GM21381 (cell line): ENCODE data around the gene CHRNA9.
"Not testable (repeated sequence)": the region's sequence is repeated elsewhere in the genome, so short reads cannot be mapped to it uniquely, and the experiment has no call there.

Source experiments
- ATAC-seq: cut with Tn5 transposase; IDR thresholded peaks from one replicate; pipeline ENCODE4 v1.9.1; 2021; ENCODE audit warnings: mild to moderate bottlenecking, moderate library complexity; ENCODE audit not compliant: unreplicated experiment

The CHRNA9 gene

GRCh38 chr4:40334591-40335524 lies at the start of gene CHRNA9:
Gene CHRNA9 (plus strand): TSS chr4:40335333. CDS start chr4:40335468, 135 bp downstream.
- no peak for ATAC-seq

GRCh38 chr4:40285692-40286091 lies 49.4 kb upstream of the CHRNA9 start:
- no peak for ATAC-seq

DNA sequence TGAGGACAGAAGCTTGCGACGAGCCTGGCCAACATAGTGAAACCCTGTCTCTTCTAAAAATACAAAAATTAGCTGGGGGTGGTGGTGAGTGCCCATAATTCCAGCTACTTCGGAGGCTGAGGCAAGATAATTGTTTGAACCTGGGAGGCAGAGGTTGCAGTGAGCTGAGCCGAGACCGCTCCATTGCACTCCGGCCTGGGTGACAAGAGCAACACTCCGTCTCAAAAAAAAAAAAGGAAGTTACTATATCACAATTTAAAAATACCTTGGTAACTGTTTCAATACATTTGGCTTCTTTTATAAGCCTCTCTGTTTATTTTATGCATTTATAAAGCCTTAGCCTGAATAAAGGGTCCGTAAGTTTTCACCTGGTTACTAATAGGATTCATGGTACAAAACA lies 46.6 kb upstream of the CHRNA9 start:
- no peak for ATAC-seq

GRCh38 chr4:40289366-40290188 lies 45.6 kb upstream of the CHRNA9 start:
- ATAC-seq: no peak

GRCh38 chr4:40290611-40291186 lies 44.4 kb upstream of the CHRNA9 start:
- not testable (repeated sequence) for ATAC-seq

DNA sequence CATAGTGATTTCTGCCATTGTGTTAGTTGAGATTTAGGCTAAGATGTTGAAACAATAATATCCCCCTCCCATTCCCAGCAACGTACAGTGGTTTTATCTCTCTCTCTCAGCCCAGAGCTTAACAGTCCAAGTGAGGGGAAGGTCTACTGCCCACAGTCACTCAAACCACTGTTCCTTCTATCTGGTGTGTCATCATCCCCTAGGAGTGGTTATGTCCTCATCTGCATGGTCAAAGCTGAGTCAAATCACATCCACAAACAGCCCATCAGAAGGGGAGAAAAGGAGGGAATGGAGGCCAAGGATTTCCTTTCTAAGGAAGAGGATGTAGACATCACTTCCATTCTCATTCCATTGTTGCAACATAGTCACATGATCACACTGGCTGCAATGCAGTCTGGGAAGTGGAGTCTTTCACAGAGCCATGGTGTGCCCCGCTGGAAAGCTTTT lies 42.8 kb upstream of the CHRNA9 start:
- no peak for ATAC-seq

- ATAC-seq: no peak
These were observed 40.8 kb upstream of the CHRNA9 start for GRCh38 chr4:40294339-40294738.

DNA sequence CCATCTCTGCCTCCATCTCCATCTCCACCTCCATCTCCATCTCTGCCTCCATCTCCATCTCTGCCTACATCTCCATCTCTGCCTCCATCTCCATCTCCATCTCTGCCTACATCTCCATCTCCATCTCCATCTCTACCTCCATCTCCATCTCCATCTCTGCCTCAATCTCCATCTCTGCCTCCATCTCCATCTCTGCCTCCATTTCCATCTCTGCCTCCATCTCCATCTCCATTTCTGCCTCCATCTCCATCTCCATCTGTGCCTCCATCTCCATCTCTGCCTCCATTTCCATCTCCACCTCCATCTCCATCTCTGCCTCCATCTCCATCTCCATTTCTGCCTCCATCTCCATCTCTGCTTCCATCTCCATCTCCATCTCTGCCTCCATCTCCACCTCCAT lies 40.1 kb upstream of the CHRNA9 start:
- ATAC-seq: not testable (repeated sequence)

DNA sequence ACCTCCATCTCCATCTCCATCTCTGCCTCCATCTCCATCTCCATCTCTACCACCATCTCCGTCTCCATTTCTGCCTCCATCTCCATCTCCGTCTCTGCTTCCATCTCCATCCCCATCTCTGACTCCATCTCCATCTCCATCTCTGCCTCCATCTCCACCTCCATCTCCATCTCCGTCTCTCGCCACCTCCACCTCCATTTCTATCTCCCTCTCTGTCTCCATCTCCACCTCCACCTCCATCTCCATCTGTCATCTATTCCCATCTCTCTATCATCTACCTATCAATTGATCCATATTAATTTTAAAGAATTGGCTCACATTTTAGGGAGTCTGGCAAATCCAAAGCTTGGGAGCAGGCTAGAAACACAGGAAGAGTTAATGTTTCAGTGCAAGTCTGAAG lies 39.6 kb upstream of the CHRNA9 start:
- no peak for ATAC-seq

DNA sequence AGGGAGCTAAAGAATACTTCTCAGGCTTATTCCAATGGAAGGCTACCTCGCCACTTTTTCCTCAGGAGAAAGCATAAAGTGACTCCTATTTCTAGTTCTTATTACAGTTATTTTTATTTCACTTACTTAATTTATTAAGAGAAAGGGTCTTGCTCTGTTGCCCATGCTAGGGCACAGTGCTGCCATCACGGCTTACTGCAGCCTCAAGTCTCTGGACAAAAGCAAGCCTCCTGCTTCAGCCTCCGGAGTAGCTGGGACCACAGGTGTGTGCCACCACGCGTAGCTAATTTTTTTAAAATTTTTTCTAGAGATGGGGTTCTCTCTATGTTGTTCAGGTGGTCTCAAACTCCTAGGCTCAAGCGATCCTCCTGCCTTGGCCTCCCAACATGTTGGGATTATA lies 36.0 kb upstream of the CHRNA9 start:
- no peak for ATAC-seq

DNA sequence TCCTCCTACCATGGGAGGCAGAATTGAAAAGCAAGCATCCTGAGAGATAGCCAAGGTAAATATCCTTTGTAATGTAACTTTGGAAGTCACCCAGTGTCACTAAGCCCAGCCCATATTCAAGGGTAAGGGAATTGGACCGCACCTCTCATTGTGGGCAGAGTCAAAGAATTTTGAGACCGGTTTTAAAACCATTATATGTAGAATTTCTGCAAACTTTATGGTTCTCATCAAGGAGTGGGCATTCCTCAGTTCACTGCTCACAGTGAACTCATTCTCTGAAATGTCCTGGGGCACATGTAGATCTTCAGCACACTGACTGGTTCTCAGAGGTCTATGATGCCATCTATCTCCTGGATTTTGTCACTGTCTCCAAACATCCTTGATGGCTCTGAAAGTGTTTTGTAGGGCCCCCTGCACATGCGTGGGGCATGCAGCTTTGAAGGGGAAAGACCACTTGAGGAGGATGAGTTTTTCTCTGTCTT lies 35.3 kb upstream of the CHRNA9 start:
- no peak for ATAC-seq

DNA sequence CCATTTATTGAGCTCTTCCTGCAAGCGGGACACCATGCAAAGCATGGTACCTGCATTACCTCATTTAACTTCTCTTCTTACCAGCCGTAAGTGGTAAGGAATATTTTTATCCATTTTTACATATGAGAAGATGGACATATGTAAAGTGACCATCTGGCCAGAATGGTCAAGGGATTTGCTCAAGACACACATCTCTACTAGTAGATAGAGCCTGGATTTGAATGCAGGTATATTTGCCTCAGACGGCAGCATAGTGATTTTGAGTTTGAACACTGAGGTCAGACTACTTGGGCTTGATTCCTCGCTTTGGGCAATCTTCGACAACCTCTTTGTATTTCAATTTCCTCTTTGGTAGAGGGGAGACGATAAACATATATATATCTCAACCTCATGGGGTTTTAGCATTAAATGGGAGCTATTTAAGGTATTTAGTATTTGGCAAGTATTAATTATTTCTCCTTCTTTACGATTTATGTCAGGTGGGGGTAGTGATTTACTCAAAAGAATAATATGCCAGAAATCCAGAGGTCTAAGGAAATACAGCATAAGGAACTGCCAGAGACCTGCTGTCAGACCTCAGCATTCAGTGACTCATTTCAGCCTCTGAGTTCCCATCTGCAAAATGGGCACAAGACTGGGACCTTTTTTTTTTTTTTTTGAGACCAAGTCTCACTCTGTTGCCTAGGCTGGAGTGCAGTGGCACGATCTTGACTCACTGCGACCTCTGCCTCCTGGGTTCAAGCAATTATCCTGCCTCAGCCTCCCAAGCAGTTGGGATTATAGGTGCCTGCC lies 34.6 kb upstream of the CHRNA9 start:
- ATAC-seq: no peak

GRCh38 chr4:40301603-40302002 lies 33.5 kb upstream of the CHRNA9 start:
- peak; percentile 57 for ATAC-seq

DNA sequence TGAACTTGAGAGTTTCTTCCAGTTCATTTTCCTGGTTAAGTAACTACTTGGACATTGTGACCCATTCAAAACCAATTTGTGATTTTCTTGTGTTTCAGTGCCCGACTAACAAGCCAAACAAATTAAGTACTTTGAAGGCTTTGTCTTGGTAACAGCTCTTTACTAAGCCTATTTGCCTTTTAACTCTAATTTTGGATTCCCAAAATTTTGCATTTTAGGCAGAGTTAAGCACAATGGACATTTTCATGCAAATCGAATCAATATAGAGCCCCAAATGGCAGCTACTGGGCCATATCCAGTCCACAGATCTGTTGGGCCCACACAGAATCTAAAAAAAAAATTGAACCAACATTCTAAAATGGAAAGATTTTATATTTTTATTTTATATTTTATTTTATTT lies 31.4 kb upstream of the CHRNA9 start:
- ATAC-seq: no peak

- peak; percentile 37 for ATAC-seq
These were observed 29.6 kb upstream of the CHRNA9 start for GRCh38 chr4:40305328-40306170.

- ATAC-seq: no peak
These were observed 28.9 kb upstream of the CHRNA9 start for GRCh38 chr4:40306226-40306625.

DNA sequence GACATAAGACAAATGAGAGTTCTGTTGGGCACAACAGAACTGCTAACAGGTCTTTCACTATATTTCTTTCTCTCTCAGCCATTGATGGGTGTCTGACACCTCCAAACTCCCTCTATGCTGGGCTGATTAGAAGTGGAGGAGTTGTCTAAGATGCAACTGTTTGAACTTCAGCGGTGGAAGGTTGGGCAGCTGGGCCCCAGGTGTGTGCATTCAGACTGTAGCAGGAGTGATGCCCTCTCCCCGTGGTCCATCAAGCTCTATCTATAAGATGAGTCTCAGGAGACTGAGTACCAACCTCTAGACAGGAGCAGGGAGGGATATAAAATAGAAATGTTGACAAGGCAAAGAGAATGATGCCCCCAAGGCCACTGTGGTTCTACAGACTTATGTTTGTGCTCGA lies 28.2 kb upstream of the CHRNA9 start:
- ATAC-seq: no peak

DNA sequence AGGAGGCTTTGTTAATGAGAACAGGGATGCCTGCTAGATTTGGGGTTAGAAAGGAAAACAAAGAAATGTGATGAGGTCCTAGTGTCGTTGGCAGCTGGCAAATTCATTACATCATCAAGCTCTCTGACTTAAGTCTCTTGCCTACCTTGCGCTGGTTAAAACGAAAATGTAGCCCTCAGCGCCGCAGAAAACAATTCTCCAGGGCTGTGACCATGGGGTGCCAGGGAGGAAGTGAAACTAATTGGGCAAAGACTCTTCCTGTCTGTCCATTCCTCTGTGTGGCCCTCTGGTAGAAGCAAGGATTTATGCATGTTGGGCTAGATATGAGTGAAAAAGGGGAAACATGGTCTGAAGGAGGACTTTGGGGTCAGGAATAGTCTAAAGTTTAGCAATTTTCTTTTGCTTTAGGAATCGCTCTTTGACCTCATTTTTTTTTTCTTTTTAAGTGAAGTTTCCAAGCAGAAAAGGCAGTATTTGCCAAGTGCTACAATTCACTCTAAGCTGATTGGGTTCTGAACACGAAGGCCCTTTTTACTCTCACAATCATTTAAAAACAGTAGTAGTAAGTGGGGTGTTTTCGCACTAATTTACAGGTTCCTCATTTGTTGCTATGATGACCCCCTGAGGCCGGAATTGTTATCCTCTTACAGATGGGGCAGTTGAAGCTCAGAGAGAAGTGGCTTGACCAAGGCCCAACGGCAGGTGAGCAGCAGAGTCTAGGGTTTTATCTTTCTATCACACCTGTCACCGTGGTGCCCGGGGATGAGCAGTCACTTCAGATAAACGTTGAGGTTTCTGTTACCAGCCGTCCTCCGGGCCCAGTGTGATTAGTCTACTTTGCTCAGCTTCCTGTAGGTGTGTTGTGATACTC lies 27.3 kb upstream of the CHRNA9 start:
- ATAC-seq: no peak
